Activated B cell treated with CpG ODN at 0.5 μM for 24 hours (primary cell): ENCODE measurements around the gene UBE2N. TPM values are rescaled to one million over a fixed set of nuclear protein-coding genes. Genes with fewer than 3 reads are reported as not detected.

ENCODE experiments used
- ATAC-seq: fragments of 200-7000 bp; cut with Tn5 transposase; one replicate; pipeline ENCODE4 v1.10.0; 2021; ENCODE audit warnings: low read depth, mild to moderate bottlenecking, moderate library complexity
- CTCF ChIA-PET: fragments of 350-600 bp; sonication (Branson Sonifier 250); formaldehyde crosslinking; loops from one replicate; lab custom pipeline; 2021; ENCODE audit warnings: antibody characterized with exemption; lab: Charles Lee
- POLR2A ChIA-PET: fragments of 350-600 bp; sonication (Branson Sonifier 250); formaldehyde crosslinking; loops from one replicate; lab custom pipeline; 2021; ENCODE audit warnings: antibody characterized with exemption; lab: Charles Lee
- DNase-seq: peaks from one replicate; pipeline ENCODE4 v3.0.0; 2022
- H3K27ac Mint-ChIP-seq: one replicate; pipeline ENCODE4 v1.8.0; 2020; ENCODE audit warnings: mixed read lengths
- H3K27me3 Mint-ChIP-seq: one replicate; pipeline ENCODE4 v1.8.0; 2021; ENCODE audit warnings: mixed read lengths
- H3K36me3 Mint-ChIP-seq: one replicate; pipeline ENCODE4 v1.8.0; 2021; ENCODE audit warnings: low read depth, mixed read lengths
- H3K4me1 Mint-ChIP-seq: one replicate; pipeline ENCODE4 v1.8.0; 2021; ENCODE audit warnings: mixed read lengths
- H3K4me3 Mint-ChIP-seq: one replicate; pipeline ENCODE4 v1.8.0; 2020; ENCODE audit warnings: mild to moderate bottlenecking, mixed read lengths
- H3K9me3 Mint-ChIP-seq: one replicate; pipeline ENCODE4 v1.8.0; 2020; ENCODE audit warnings: mixed read lengths
- intact Hi-C: fragments of 100-400 bp; cut with micrococcal nuclease; formaldehyde crosslinking; loops from one replicate; pipeline ENCODE4 v1.15.1; 2024
- total RNA-seq: library from RNA; stranded (reverse); gene quantifications from 2 replicates; pipeline ENCODE4 v1.2.3, GENCODE V29; 2022
- TF ChIP-seq, protein P1 (sequence below): fragments of 200-600 bp; IDR thresholded peaks from one replicate; pipeline ENCODE4 v1.8.0; 2022; ENCODE audit warnings: antibody characterized with exemption, mild to moderate bottlenecking

The UBE2N gene
- total RNA-seq, 1 donor from 2014 or later: 152 TPM

DNA sequence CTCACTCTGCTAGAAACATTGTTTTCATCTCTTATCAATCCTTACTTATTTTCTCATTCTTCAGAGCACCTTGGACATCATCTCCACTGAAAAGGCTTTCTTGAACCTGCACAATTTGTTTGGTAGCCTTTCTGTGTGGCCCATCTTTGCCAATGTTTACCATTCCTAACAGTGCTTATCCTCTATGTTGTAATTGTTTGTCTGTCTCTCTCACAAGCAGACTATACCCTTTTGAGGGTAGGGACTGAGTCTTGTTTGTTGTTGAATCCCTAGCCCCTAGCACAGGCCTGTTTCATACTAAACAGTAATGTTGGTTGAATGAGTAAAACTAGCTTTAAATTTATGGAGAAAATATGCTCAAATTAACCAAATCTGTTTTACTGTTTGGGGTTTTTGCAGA, 34.8 kb upstream of the UBE2N start:
- ChIA-PET CTCF (interaction anchor here (1.3 to 1.5 kb wide), 2 partner anchors 9 to 26 kb away, joined by 4 read pairs; partner anchors contain the start of gene MRPL42), POLR2A (interaction anchor here (0.8 kb wide), 1 partner anchor 155 kb away, joined by 3 read pairs; no protein-coding TSS in a partner anchor)
- peaks cover 58% of the 10 kb centered on the region for H3K36me3 Mint-ChIP-seq
- H3K9me3 Mint-ChIP-seq: no peaks in the 10 kb centered on the region
- H3K27me3 Mint-ChIP-seq: no peaks in the 10 kb centered on the region
- H3K27ac Mint-ChIP-seq: no peak overlapping the region
- no peaks in the 10 kb centered on the region for H3K4me1 Mint-ChIP-seq
- no peak for DNase-seq
- H3K4me3 Mint-ChIP-seq: no peak overlapping the region
- intact Hi-C loops: no loop called here
- ATAC-seq: no peak
- TF ChIP-seq, protein P1, sequence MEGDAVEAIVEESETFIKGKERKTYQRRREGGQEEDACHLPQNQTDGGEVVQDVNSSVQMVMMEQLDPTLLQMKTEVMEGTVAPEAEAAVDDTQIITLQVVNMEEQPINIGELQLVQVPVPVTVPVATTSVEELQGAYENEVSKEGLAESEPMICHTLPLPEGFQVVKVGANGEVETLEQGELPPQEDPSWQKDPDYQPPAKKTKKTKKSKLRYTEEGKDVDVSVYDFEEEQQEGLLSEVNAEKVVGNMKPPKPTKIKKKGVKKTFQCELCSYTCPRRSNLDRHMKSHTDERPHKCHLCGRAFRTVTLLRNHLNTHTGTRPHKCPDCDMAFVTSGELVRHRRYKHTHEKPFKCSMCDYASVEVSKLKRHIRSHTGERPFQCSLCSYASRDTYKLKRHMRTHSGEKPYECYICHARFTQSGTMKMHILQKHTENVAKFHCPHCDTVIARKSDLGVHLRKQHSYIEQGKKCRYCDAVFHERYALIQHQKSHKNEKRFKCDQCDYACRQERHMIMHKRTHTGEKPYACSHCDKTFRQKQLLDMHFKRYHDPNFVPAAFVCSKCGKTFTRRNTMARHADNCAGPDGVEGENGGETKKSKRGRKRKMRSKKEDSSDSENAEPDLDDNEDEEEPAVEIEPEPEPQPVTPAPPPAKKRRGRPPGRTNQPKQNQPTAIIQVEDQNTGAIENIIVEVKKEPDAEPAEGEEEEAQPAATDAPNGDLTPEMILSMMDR: no peak

DNA sequence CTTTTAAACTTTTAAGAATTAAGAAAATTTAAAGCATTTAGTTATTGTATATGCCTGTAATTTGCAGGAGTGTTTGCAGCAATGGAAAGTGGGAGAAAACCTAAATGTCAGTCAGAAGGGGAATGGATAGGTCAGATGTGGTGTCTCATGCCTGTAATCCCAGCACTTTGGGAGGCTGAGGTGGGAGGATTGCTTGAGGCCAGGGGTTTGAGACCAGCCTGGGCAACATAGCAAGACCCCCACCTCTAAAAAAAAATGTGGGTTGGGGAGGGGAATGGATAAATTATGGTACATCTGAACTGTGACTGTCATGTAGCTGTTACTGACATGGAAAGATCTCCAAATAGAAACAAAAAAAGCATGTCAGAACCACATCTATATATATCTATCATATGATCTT, 27.6 kb upstream of the UBE2N start:
- ATAC-seq: no peak
- H3K4me3 Mint-ChIP-seq: no peak overlapping the region
- peaks cover 23% of the 10 kb centered on the region for H3K4me1 Mint-ChIP-seq
- intact Hi-C loops: loop anchor here (5.0 kb wide), 1 partner anchor 1748 kb away; the partner anchor contains the start of genes FGD6 and VEZT
- H3K36me3 Mint-ChIP-seq: peaks cover 37% of the 10 kb centered on the region
- CTCF ChIA-PET: interaction anchor here (0.6 to 1.3 kb wide), 2 partner anchors 33 to 633 kb away, joined by 3 read pairs; no protein-coding TSS in a partner anchor
- TF ChIP-seq, protein P1: no peak
- no peak for DNase-seq
- no peaks in the 10 kb centered on the region for H3K9me3 Mint-ChIP-seq
- POLR2A ChIA-PET: no interaction called here
- H3K27ac Mint-ChIP-seq: no peak overlapping the region
- no peaks in the 10 kb centered on the region for H3K27me3 Mint-ChIP-seq

DNA sequence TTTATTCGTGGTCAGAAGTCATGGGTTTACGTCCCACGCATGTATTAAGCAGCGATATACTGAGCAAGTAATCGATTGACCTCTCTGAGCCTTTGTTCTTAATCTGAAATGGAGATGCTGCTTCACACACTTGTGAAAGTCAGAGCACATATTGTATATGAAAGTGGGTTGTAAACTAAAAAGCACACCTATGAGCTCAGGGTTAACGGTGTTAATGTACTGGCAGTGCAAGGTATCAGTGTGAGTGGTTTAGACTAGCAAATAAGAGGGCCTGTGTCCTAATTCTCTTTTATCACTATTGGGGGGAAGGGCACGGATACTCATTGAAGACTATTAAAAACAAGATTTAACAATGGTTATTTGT, 26.2 kb upstream of the UBE2N start:
- TF ChIP-seq, protein P1: no peak
- intact Hi-C loops: loop anchor here (5.0 kb wide), 1 partner anchor 1749 kb away; the partner anchor contains the start of genes FGD6 and VEZT
- Mint-ChIP-seq H3K4me1 (peaks cover 23% of the 10 kb centered on the region), H3K27me3 (no peaks in the 10 kb centered on the region), H3K9me3 (no peaks in the 10 kb centered on the region), H3K27ac (peak overlapping the region; percentile 94), H3K4me3 (peak overlapping the region; percentile 95), H3K36me3 (peaks cover 30% of the 10 kb centered on the region)
- ChIA-PET POLR2A (interaction anchor here (1.0 to 3.0 kb wide), 7 partner anchors 19 to 380 kb away, joined by 3 to 32 read pairs (median 4); partner anchors contain the start of gene UBE2N), CTCF (interaction anchor here (1.2 to 1.9 kb wide), 5 partner anchors 9 to 634 kb away, joined by 3 to 9 read pairs (median 4); no protein-coding TSS in a partner anchor)
- ATAC-seq: no peak
- no peak for DNase-seq

DNA sequence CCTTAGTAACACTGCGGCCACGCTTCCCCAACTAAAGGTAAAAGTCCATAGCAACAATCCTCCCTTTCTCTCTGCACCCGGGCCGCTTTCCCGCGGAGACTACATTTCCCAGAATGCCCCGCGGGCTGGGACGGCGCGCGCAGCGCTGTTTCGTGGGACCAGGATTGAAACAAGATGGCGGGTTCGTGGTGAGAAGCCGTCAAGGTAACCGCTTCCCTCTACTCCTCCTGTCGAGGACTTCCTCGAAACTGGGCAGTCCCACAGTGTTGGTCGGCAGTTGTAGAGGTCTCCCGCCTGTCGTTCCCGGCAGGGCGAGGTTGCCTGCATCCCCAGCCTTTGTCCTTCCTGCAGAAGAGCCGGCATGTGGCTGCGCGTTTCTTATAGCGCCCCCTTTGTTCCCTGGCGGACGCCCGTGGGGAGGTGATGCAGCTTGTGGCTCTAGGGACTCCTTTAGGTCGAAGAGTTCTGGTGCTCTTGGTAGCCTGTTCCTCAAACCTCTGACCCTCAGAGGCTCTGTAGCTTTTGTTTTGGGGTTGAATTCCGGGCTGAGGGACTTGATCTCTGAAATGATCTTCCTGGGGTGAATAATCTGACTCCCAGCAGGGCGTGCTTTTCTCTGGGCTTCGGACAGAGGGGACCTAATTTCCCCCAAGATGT, 25.7 kb upstream of the UBE2N start, which contains the start of gene MRPL42:
TSS of gene MRPL42 (plus strand) at position 164 of the 657 bp plus-strand sequence. CDS start 1,772 bp downstream, outside the sequence.
- TF ChIP-seq, protein P1: no peak
- no peaks in the 10 kb centered on the region for H3K27me3 Mint-ChIP-seq
- H3K27ac Mint-ChIP-seq: peak within 1 kb of the TSS; percentile 94
- intact Hi-C loops: loop anchor here (1.0 to 5.0 kb wide), 11 partner anchors 18 to 1750 kb away; partner anchors contain the start of genes CRADD, EEA1, FGD6 and NUDT4
- H3K4me1 Mint-ChIP-seq: peaks cover 23% of the 10 kb centered on the region
- ChIA-PET CTCF (interaction anchor here (1.2 to 1.9 kb wide), 5 partner anchors 9 to 634 kb away, joined by 3 to 9 read pairs (median 4); no protein-coding TSS in a partner anchor), POLR2A (interaction anchor here (0.6 to 3.0 kb wide), 11 partner anchors 18 to 873 kb away, joined by 3 to 32 read pairs (median 3); partner anchors contain the start of genes EEA1 and UBE2N)
- peak within 1 kb of the TSS; percentile 95 for H3K4me3 Mint-ChIP-seq
- ATAC-seq: peak; percentile 92
- H3K36me3 Mint-ChIP-seq: peaks cover 28% of the 10 kb centered on the region
- no peaks in the 10 kb centered on the region for H3K9me3 Mint-ChIP-seq
- DNase-seq: peak; percentile 93
